ENCODE data around the gene RHO.
"Not testable (repeated sequence)": the region's sequence is repeated elsewhere in the genome, so short reads cannot be mapped to it uniquely, and the experiment has no call there.

RHO gene

DNA sequence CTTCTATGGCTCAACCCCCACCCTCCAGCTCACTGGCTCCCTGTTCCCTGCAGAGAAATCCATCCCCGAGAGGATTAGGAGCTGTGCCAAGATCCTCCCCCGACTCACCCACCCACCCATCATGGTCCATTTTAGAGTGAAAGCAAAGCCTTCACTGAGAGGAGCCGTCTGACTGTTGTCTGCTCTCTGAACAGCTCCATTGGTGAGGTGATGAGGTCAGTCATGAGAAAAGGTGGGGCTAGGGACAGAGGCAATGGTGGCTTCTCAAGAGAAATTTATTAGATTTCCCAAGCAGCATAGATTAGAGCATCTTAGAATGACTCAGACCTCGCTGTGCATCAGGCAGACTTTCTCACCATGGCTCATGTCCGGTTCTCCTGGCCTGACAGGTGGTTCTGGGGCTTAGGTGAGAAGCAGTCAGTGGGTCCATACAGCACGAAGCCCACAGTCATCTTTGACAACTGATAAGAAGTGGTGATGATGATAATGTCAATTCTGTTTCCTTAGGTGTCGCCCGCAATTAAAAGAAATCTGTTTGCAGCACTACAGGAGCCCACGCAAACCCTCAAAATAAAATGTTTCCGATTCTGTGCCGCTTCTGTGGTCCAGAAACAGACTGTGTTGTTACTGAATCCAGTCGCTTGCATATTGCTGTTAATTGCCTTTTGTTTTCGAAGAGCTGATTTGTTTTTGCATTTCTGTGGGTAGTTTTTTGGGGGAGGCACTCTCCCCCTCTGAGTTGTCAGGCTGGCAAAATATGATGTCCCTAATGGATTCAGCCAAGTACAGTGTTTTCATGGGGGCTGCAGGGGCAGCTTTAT is 24.8 kb upstream of the RHO start:
- Histone ChIP-seq H3K27ac (ENCODE audit: low read depth, low read length) (no peak overlapping the region), H3K36me3 (ENCODE audit: control insufficient read depth, insufficient read depth, low read length) (peaks cover 11% of the 10 kb centered on the region), H3K4me3 (ENCODE audit: low read length) (no peak overlapping the region), H3K9ac (ENCODE audit: low read length) (no peak overlapping the region), H3K4me1 (ENCODE audit: control insufficient read depth, insufficient read depth, low read length) (no peaks in the 10 kb centered on the region), H3K27me3 (ENCODE audit: control insufficient read depth, insufficient read depth, low read length) (no peaks in the 10 kb centered on the region)

DNA sequence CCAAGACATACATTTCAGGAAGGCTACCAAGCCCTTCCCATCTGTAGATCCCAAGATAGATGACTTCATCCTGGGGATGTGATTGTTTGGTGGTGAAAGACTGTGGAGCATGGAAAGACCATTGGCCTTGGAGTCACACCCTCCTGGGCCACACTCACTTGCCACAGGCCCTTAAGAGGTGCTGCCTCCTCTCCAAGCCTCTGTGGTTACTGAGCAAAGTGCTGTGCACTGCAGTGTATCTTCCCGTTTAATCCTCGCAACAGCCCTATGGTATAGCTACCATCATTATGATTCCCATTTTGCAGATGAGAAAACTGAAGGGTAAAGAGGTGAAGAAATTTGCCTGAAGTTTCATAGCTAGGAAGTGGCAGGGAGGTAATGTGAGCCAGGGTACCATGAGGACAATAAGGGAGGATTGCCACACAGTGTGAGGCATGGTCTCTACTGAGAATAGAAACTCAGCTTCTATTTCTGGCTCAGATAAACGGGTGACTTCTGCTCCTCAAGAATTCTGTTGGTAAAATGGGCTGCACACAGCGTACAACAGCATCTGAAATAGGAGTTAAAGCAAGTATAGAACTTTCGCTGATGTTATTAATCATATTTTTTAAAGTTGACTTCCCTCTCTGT is 23.9 kb upstream of the RHO start:
- Histone ChIP-seq H3K9ac (ENCODE audit: low read length) (no peak overlapping the region), H3K36me3 (ENCODE audit: control insufficient read depth, insufficient read depth, low read length) (peaks cover 13% of the 10 kb centered on the region), H3K27ac (ENCODE audit: low read depth, low read length) (no peak overlapping the region)

DNA sequence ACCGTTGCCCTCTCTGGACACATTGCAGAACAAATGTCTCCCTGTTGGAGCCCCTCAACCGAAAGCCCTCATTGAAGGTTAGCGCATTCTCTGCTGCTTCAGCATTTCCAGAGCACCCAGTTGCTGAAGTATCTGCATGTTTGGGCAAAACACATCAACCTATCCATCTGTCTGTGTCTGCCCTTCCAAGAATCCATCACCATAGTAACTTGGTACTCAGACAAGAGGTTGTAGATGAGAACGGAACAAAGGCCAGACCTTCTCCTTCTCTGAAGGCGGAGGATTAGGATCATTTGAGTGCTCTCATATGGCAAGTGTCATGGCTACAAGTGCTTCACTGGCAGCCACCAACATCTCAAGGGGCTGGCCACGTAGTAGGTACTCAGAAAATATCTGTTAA is 23.1 kb upstream of the RHO start:
- Histone ChIP-seq H3K27ac (ENCODE audit: low read depth, low read length) (no peak overlapping the region), H3K4me1 (ENCODE audit: control insufficient read depth, insufficient read depth, low read length) (no peaks in the 10 kb centered on the region), H3K36me3 (ENCODE audit: control insufficient read depth, insufficient read depth, low read length) (peaks cover 9% of the 10 kb centered on the region), H3K27me3 (ENCODE audit: control insufficient read depth, insufficient read depth, low read length) (no peaks in the 10 kb centered on the region), H3K9ac (ENCODE audit: low read length) (no peak overlapping the region), H3K4me3 (ENCODE audit: low read length) (no peak overlapping the region)

More for the DNA sequence above, 23.9 kb upstream of the RHO start:
- Histone ChIP-seq H3K4me3 (ENCODE audit: low read length) (no peak overlapping the region), H3K27me3 (ENCODE audit: control insufficient read depth, insufficient read depth, low read length) (no peaks in the 10 kb centered on the region), H3K4me1 (ENCODE audit: control insufficient read depth, insufficient read depth, low read length) (no peaks in the 10 kb centered on the region)

DNA sequence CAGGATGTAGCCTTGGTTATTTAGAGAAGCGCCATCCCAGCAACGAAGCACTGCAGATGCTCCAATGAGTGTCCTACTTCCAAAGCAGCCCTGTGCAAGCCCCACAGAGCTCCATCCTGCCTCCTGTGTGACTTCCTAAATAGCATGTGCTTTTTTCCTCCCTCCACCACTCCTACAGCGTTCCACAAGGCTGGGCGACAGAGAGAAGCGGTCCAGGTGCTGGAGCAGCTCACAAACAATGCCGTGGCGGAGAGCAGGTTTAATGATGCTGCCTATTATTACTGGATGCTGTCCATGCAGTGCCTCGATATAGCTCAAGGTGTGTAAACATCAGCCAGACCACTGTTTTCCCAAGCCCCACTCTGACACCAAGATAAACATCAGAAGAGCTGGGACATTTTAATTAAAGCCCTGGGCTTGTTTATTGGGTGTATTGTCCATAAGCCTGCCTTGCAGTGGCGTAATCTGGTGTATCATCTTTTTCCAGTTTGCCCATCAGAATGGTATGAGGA is 22.2 kb upstream of the RHO start:
- Histone ChIP-seq H3K27me3 (ENCODE audit: control insufficient read depth, insufficient read depth, low read length) (no peaks in the 10 kb centered on the region), H3K27ac (ENCODE audit: low read depth, low read length) (no peak overlapping the region), H3K9ac (ENCODE audit: low read length) (no peak overlapping the region), H3K4me1 (ENCODE audit: control insufficient read depth, insufficient read depth, low read length) (no peaks in the 10 kb centered on the region), H3K4me3 (ENCODE audit: low read length) (no peak overlapping the region), H3K36me3 (ENCODE audit: control insufficient read depth, insufficient read depth, low read length) (peaks cover 9% of the 10 kb centered on the region)

DNA sequence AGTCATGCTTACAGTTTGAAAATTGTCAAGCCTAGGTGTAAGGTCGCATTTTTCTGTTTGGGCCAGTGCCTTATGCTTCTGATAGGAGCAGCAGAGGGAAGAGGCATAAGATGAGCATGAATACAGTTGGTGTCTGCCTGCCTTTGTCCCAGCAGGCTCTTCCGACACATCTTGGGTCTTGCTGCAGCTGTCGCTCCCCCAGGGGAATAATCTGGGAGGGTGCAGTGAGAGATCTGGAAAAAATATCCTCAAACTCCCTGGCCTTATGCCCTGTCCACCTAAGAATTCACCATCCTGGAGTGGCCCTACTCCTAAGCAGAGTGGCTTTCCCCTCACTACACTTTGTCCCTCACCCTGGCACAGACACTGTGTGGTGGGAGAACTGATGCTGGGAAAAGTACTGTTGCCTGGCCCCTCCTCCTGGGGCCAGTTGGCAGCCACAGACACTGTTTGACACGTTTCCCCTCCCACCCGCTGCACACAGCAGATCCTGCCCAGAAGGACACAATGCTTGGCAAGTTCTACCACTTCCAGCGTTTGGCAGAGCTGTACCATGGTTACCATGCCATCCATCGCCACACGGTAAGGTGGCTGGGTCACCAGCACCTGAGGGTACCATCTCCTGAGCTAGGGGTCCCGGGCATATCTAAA is 21.1 kb upstream of the RHO start:
- no peak overlapping the region for H3K9ac ChIP-seq (ENCODE audit: low read length)
- no peaks in the 10 kb centered on the region for H3K4me1 ChIP-seq (ENCODE audit: control insufficient read depth, insufficient read depth, low read length)
- no peak overlapping the region for H3K4me3 ChIP-seq (ENCODE audit: low read length)
- H3K27ac ChIP-seq (ENCODE audit: low read depth, low read length): no peak overlapping the region
- peaks cover 12% of the 10 kb centered on the region for H3K36me3 ChIP-seq (ENCODE audit: control insufficient read depth, insufficient read depth, low read length)
- no peaks in the 10 kb centered on the region for H3K27me3 ChIP-seq (ENCODE audit: control insufficient read depth, insufficient read depth, low read length)

DNA sequence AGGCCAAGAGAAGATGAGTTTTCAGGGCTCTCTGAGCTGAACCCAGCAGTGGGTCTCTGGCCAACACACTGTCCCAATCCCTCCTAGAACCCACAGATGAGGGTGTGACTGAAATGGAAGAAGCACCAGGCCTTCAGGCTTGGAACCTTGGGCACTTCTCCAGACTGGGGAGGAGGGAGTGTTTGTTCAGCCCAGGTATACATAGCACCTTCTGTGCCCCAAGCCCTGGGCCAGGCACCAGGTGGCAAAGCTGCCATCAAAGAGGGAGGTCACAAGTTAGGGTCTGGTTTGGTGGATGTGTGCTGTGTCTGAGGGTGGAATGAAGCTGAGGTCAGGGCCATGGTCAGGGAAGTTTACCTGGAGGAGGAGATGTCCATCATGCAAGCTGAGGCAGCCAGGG is 15.8 kb upstream of the RHO start:
- no peaks in the 10 kb centered on the region for H3K4me1 ChIP-seq (ENCODE audit: control insufficient read depth, insufficient read depth, low read length)
- H3K27ac ChIP-seq (ENCODE audit: low read depth, low read length): no peak overlapping the region
- H3K9ac ChIP-seq (ENCODE audit: low read length): no peak overlapping the region
- no peak overlapping the region for H3K4me3 ChIP-seq (ENCODE audit: low read length)
- peaks cover 19% of the 10 kb centered on the region for H3K36me3 ChIP-seq (ENCODE audit: control insufficient read depth, insufficient read depth, low read length)
- H3K27me3 ChIP-seq (ENCODE audit: control insufficient read depth, insufficient read depth, low read length): no peaks in the 10 kb centered on the region

DNA sequence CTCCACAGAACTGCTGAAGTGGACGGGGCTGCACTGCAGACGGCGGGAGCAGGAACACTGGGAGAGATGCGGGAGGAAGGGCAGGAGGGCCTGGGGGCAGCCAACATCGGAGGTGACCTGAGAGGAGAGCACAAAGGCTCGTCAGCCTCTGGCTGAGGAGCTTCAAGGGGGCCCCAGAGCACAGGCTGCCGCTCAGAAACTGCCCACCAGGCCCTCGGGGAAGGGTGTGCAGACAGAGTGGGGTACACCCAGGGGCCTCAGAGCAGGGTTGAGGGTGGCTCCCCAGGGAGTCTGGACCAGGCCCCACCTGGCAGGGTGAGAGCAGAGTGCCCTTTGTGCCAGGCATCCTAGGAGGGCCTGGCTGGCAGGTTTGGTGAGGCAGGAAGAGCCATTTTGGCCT is 14.7 kb upstream of the RHO start:
- no peak overlapping the region for H3K4me3 ChIP-seq (ENCODE audit: low read length)
- H3K9ac ChIP-seq (ENCODE audit: low read length): no peak overlapping the region
- no peaks in the 10 kb centered on the region for H3K4me1 ChIP-seq (ENCODE audit: control insufficient read depth, insufficient read depth, low read length)
- H3K27ac ChIP-seq (ENCODE audit: low read depth, low read length): no peak overlapping the region
- H3K27me3 ChIP-seq (ENCODE audit: control insufficient read depth, insufficient read depth, low read length): no peaks in the 10 kb centered on the region
- peaks cover 19% of the 10 kb centered on the region for H3K36me3 ChIP-seq (ENCODE audit: control insufficient read depth, insufficient read depth, low read length)

DNA sequence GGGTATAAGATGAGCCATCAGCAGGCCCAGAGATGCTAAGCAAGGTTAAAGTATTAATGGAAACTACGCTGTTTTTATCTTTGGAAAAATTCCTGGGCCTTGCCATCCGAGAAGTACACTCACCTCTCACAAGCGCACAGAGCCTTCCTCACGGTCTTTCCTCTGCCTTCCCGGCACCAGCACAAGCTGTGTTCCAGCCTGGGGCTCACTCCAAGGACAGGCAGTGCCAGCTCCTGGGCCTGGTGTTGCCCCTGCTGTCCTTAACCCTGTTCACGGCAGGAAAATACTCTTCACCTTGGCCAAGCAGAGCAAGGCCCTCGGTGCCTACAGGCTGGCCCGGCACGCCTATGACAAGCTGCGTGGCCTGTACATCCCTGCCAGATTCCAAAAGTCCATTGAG is 14.3 kb upstream of the RHO start:
- H3K9ac ChIP-seq (ENCODE audit: low read length): no peak overlapping the region
- H3K4me1 ChIP-seq (ENCODE audit: control insufficient read depth, insufficient read depth, low read length): no peaks in the 10 kb centered on the region
- H3K4me3 ChIP-seq (ENCODE audit: low read length): no peak overlapping the region
- peaks cover 19% of the 10 kb centered on the region for H3K36me3 ChIP-seq (ENCODE audit: control insufficient read depth, insufficient read depth, low read length)
- no peak overlapping the region for H3K27ac ChIP-seq (ENCODE audit: low read depth, low read length)
- H3K27me3 ChIP-seq (ENCODE audit: control insufficient read depth, insufficient read depth, low read length): no peaks in the 10 kb centered on the region

DNA sequence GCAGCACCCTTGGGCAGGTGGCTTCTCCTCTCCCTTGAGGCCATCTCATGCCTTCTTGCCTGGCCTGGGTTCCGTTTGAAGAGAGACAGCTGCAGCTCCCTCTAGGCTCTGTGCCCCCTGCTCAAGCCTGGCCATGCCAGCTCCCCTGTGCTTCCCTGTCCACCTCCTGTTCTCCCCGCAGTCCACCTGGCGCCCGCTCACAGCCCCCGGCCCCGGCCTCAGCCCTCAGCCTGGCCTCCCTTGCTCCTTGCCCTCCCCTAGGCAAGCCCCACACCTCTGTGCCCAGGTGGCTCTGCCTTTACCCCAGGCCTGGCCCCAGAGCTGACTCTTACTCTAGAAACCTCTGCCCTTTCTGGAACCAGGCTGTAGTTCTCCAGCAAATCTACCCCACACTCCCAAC is 13.9 kb upstream of the RHO start:
- no peaks in the 10 kb centered on the region for H3K27me3 ChIP-seq (ENCODE audit: control insufficient read depth, insufficient read depth, low read length)
- H3K36me3 ChIP-seq (ENCODE audit: control insufficient read depth, insufficient read depth, low read length): peaks cover 18% of the 10 kb centered on the region
- no peak overlapping the region for H3K9ac ChIP-seq (ENCODE audit: low read length)
- H3K4me3 ChIP-seq (ENCODE audit: low read length): no peak overlapping the region
- H3K4me1 ChIP-seq (ENCODE audit: control insufficient read depth, insufficient read depth, low read length): no peaks in the 10 kb centered on the region
- no peak overlapping the region for H3K27ac ChIP-seq (ENCODE audit: low read depth, low read length)

DNA sequence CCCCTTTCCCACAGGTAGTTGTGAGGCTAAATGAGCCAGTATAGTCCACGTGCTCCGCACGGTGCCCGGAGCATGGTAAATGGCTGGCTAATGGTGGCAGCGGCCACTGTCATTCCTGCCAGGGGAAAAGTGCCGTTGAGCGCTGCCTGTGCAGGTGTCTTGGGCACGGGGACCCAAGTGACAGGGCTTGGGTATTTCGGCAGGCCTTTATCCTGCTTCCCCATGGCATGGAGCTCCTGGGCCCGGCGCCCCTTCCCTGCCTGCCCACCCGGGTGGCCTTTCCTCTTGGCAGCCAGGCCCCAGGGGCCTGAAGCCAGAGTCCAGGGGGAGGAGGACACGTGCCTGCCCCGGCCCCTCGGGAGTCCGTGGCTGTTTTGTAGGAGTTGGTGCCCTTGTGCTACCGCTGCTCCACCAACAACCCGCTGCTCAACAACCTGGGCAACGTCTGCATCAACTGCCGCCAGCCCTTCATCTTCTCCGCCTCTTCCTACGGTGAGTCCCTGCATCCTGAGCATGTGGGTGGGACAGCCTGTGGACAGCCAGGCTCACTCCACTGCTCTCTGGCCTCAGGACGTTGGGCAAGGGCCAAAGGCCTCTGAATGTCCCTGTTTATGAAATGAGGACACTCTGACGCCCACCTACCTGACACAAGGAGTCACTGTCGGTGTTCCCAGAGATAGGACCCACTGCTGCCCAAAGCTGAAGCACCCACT is 13.2 kb upstream of the RHO start:
- not testable (repeated sequence) for H3K4me1 ChIP-seq (ENCODE audit: control insufficient read depth, insufficient read depth, low read length); H3K27ac ChIP-seq (ENCODE audit: low read depth, low read length); H3K27me3 ChIP-seq (ENCODE audit: control insufficient read depth, insufficient read depth, low read length); H3K9ac ChIP-seq (ENCODE audit: low read length); H3K4me3 ChIP-seq (ENCODE audit: low read length)
- H3K36me3 ChIP-seq (ENCODE audit: control insufficient read depth, insufficient read depth, low read length): peaks cover 17% of the 10 kb centered on the region

DNA sequence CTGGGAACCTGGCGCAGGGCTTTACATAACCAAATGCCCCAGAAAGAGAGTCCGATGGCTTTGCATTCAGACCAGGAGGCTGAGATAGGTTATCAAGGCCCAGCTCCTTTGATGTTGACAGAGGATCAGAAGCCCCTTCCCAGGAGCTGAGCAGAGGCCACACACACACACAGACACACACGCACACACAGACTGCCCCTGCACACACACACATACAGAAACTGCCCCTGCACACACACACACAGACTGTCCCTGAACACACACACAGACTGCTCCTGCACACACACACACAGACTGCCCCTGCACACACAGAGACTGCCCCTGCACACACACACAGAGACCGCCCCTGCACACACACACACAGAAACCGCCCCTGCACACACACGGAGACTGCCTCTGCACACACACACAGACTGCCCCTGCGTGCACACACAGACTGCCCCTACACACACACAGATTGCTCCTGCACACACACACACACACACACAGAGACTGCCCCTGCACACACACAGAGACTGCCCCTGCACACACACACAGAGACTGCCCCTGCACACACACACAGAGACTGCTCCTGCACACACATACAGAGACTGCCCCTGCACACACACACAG is 12.5 kb upstream of the RHO start:
- not testable (repeated sequence) for H3K4me1 ChIP-seq (ENCODE audit: control insufficient read depth, insufficient read depth, low read length); H3K27ac ChIP-seq (ENCODE audit: low read depth, low read length); H3K4me3 ChIP-seq (ENCODE audit: low read length); H3K27me3 ChIP-seq (ENCODE audit: control insufficient read depth, insufficient read depth, low read length); H3K9ac ChIP-seq (ENCODE audit: low read length)
- H3K36me3 ChIP-seq (ENCODE audit: control insufficient read depth, insufficient read depth, low read length): peaks cover 17% of the 10 kb centered on the region

DNA sequence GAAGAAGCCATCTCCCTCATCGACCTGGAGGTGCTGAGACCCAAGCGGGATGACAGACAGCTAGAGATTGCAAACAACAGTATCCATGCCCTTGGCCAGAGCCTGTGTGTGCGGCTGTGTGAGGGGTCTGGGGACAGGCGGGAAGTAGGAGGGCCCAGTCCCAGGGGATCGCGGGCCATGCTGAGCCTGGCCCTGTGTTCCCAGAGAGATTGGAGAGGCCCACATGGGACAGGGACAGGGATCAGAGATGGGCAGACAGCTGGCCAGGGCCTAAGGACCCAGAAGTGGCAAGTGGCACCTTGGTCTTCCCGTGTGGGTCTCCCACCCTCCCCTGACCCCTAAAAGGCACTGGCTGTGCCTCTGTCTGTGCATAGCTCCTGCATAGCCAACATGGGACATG is 10.9 kb upstream of the RHO start:
- H3K4me1 ChIP-seq (ENCODE audit: control insufficient read depth, insufficient read depth, low read length): no peaks in the 10 kb centered on the region
- H3K9ac ChIP-seq (ENCODE audit: low read length): no peak overlapping the region
- H3K27ac ChIP-seq (ENCODE audit: low read depth, low read length): no peak overlapping the region
- H3K36me3 ChIP-seq (ENCODE audit: control insufficient read depth, insufficient read depth, low read length): peaks cover 14% of the 10 kb centered on the region
- no peaks in the 10 kb centered on the region for H3K27me3 ChIP-seq (ENCODE audit: control insufficient read depth, insufficient read depth, low read length)
- H3K4me3 ChIP-seq (ENCODE audit: low read length): no peak overlapping the region

All from rectal smooth muscle tissue (tissue), 1 donor.